A549 (cell line): Measurements from ENCODE around the gene ADNP2. TPM values are rescaled to one million over a fixed set of nuclear protein-coding genes. Genes with fewer than 3 reads are reported as not detected.

ENCODE experiments used
- ATAC-seq, 2 experiments: fragments of 200-7000 bp in 1 of 2; fragments of >200 bp in 1 of 2; cut with Nextera tagmentation in 1 of 2; cut with Tn5 transposase in 1 of 2; 3 replicates each; pipeline versions ENCODE4 v1.8.0 to v1.9.1; 2018 to 2020; ENCODE audit warnings: mild to moderate bottlenecking in 1 of 2, moderate library complexity in 1 of 2
- CTCF ChIA-PET: fragments of 300-600 bp; sonication (Branson Sonifier 250); formaldehyde crosslinking; extraction: SDS; loops from one replicate; lab custom pipeline; 2021; ENCODE audit warnings: antibody characterized with exemption, inconsistent platforms; lab: Yijun Ruan, JAX
- POLR2A ChIA-PET: fragments of 350-600 bp; formaldehyde crosslinking; extraction: SDS; loops from one replicate; lab custom pipeline; 2021; ENCODE audit warnings: antibody characterized with exemption, inconsistent platforms; lab: Yijun Ruan, JAX
- DNase-seq, 2 experiments: peaks; one replicate each; pipeline versions ENCODE4 v3.0.0 to v3.0.0-alpha.2; 2011 to 2016; ENCODE audit warnings: low read depth in 1 of 2, low spot score in 1 of 2
- FAIRE-seq: peaks from 2 replicates; lab custom pipeline; 2011; peaks lifted over from hg19 to GRCh38; lab: Jason Lieb, UNC
- H3K27ac ChIP-seq, 2 experiments: fragments of >200 bp; sonication (Bioruptor Twin); formaldehyde crosslinking; 3 replicates each; pipeline ENCODE4 v1.5.1; 2016 to 2017
- H3K4me1 ChIP-seq: fragments of >200 bp; sonication (Bioruptor Twin); formaldehyde crosslinking; 3 replicates; pipeline ENCODE4 v1.6.1; 2016
- H3K4me2 ChIP-seq: fragments of >200 bp; sonication (Bioruptor Twin); formaldehyde crosslinking; 3 replicates; pipeline ENCODE4 v1.6.1; 2016
- H3K4me3 ChIP-seq: fragments of >200 bp; sonication (Bioruptor Twin); formaldehyde crosslinking; 3 replicates; pipeline ENCODE4 v1.5.1; 2016
- H3K9me3 ChIP-seq: fragments of >200 bp; sonication (Bioruptor Twin); formaldehyde crosslinking; 3 replicates; pipeline ENCODE4 v1.6.1; 2016
- CBX8 ChIP-seq: fragments of 200-600 bp; sonication (generic); IDR thresholded peaks from 2 replicates; pipeline ENCODE4 v1.6.1; 2016
- CHD2 ChIP-seq: fragments of 150-350 bp; IDR thresholded peaks from 2 replicates; pipeline ENCODE4 v1.6.1; 2014; ENCODE audit warnings: low read length; ENCODE audit not compliant: partially characterized antibody
- EHMT2 ChIP-seq: fragments of 200-600 bp; sonication (generic); IDR thresholded peaks from 2 replicates; pipeline ENCODE4 v1.6.1; 2016; ENCODE audit warnings: antibody characterized with exemption, low read depth, mild to moderate bottlenecking, moderate library complexity
- ELK1 ChIP-seq: fragments of 150-350 bp; IDR thresholded peaks from 2 replicates; pipeline ENCODE4 v1.6.1; 2014; ENCODE audit warnings: low read depth, mild to moderate bottlenecking, low read length
- EP300 ChIP-seq, 2 experiments: fragments of >200 bp; sonication (Bioruptor Twin); formaldehyde crosslinking; IDR thresholded peaks; 2 replicates in 1 of 2; 3 replicates in 1 of 2; pipeline ENCODE4 v1.6.1; 2016 to 2017
- HEYL ChIP-seq: fragments of 250-450 bp; sonication (Bioruptor Pico); IDR thresholded peaks from 2 replicates; pipeline ENCODE4 v1.8.0; 2021; ENCODE audit warnings: mild to moderate bottlenecking, moderate library complexity
- HMGXB4 ChIP-seq: fragments of 250-450 bp; sonication (Bioruptor Pico); IDR thresholded peaks from 2 replicates; pipeline ENCODE4 v1.5.0; 2021; ENCODE audit warnings: mild to moderate bottlenecking, moderate library complexity, borderline replicate concordance
- HOXB13 ChIP-seq: fragments of 250-450 bp; sonication (Bioruptor Pico); IDR thresholded peaks from 2 replicates; pipeline ENCODE4 v1.5.0; 2020; ENCODE audit warnings: low read depth, mild to moderate bottlenecking, moderate library complexity
- HOXB5 ChIP-seq: fragments of 250-450 bp; sonication (Bioruptor Pico); IDR thresholded peaks from 2 replicates; pipeline ENCODE4 v1.5.0; 2020; ENCODE audit warnings: mild to moderate bottlenecking, moderate library complexity
- JUNB ChIP-seq: fragments of >200 bp; sonication (Bioruptor Twin); formaldehyde crosslinking; IDR thresholded peaks from 2 replicates; pipeline ENCODE4 v1.6.1; 2016
- MAFK ChIP-seq: fragments of 450-650 bp; IDR thresholded peaks from 2 replicates; pipeline ENCODE4 v1.6.1; 2014; ENCODE audit not compliant: partially characterized antibody
- MAZ ChIP-seq: fragments of 150-350 bp; IDR thresholded peaks from 2 replicates; pipeline ENCODE4 v1.6.1; 2014; ENCODE audit warnings: antibody characterized with exemption, low read depth, low read length, borderline replicate concordance
- MYC ChIP-seq: IDR thresholded peaks from 2 replicates; pipeline ENCODE4 v1.6.1; 2012; ENCODE audit warnings: mild to moderate bottlenecking, inconsistent platforms, low read length, improper control_type of control experiment, borderline replicate concordance
- NFE2L2 ChIP-seq: fragments of 150-350 bp; conservative IDR thresholded peaks from 2 replicates; pipeline ENCODE4 v1.6.1; 2014; ENCODE audit warnings: low read length
- NR3C1 ChIP-seq: fragments of >200 bp; sonication (Bioruptor Twin); formaldehyde crosslinking; IDR thresholded peaks from 3 replicates; pipeline ENCODE4 v1.6.1; 2017
- POLR2A ChIP-seq: IDR thresholded peaks from 2 replicates; pipeline ENCODE4 v1.6.1; 2012; ENCODE audit warnings: mild to moderate bottlenecking, low read length
- RAD21 ChIP-seq, 2 experiments: fragments of >200 bp in 1 of 2; sonication (Bioruptor Twin) in 1 of 2; formaldehyde crosslinking in 1 of 2; IDR thresholded peaks in 1 of 2; conservative IDR thresholded peaks in 1 of 2; 2 replicates in 1 of 2; 3 replicates in 1 of 2; pipeline ENCODE4 v1.6.1; 2012 to 2018; ENCODE audit warnings: inconsistent platforms in 1 of 2
- RCOR1 ChIP-seq: fragments of 150-350 bp; IDR thresholded peaks from 2 replicates; pipeline ENCODE4 v1.6.1; 2014; ENCODE audit warnings: antibody characterized with exemption, low read length, low read depth
- RNF2 ChIP-seq: fragments of 200-600 bp; sonication (generic); IDR thresholded peaks from 2 replicates; pipeline ENCODE4 v1.6.1; 2016; ENCODE audit warnings: low read depth, mild to moderate bottlenecking, antibody characterized with exemption, moderate library complexity, borderline replicate concordance
- SMC3 ChIP-seq: fragments of >200 bp; sonication (Bioruptor Twin); formaldehyde crosslinking; IDR thresholded peaks from 3 replicates; pipeline ENCODE4 v1.6.1; 2018; ENCODE audit warnings: inconsistent platforms
- SREBF2 ChIP-seq: fragments of 450-650 bp; IDR thresholded peaks from 2 replicates; pipeline ENCODE4 v1.6.1; 2014; ENCODE audit warnings: mild to moderate bottlenecking, moderate library complexity
- TFCP2L1 ChIP-seq: fragments of 250-450 bp; sonication (Bioruptor Pico); IDR thresholded peaks from 2 replicates; pipeline ENCODE4 v1.5.0; 2021; ENCODE audit warnings: mild to moderate bottlenecking
- TP53 ChIP-seq: fragments of 250-450 bp; sonication (Bioruptor Pico); IDR thresholded peaks from 2 replicates; pipeline ENCODE4 v1.5.0; 2021; ENCODE audit warnings: mild to moderate bottlenecking, moderate library complexity
- ZC3H11A ChIP-seq: fragments of 450-650 bp; IDR thresholded peaks from 2 replicates; pipeline ENCODE4 v1.6.1; 2014; ENCODE audit warnings: antibody characterized with exemption, mild to moderate bottlenecking
- ZFP36 ChIP-seq: fragments of 450-650 bp; IDR thresholded peaks from 2 replicates; pipeline ENCODE4 v1.6.1; 2014; ENCODE audit warnings: borderline replicate concordance; ENCODE audit not compliant: partially characterized antibody
- ZNF302 ChIP-seq: fragments of 250-450 bp; sonication (Bioruptor Pico); IDR thresholded peaks from 2 replicates; pipeline ENCODE4 v1.9.0; 2021; ENCODE audit warnings: inconsistent platforms, mild to moderate bottlenecking, moderate library complexity
- ZSCAN20 ChIP-seq: fragments of 250-450 bp; sonication (Bioruptor Pico); IDR thresholded peaks from 2 replicates; pipeline ENCODE4 v1.8.0; 2022; ENCODE audit warnings: mild to moderate bottlenecking, moderate library complexity
- WGBS: methylation state at CpG from one replicate; pipeline ENCODE4 v1.1.6; 2017; ENCODE audit errors: missing lambda C conversion rate; 5-methylcytosine and 5-hydroxymethylcytosine counted together
- polyA plus RNA-seq, 4 experiments: library from polyadenylated mRNA; depleted of rRNA in 3 of 4; stranded (reverse); fragments of >200 nt; fragmentation: RNase III in 1 of 4; extraction: RNeasy Plus Mini Kit Qiagen cat#74134 plus additional on column Dnase treatment in 1 of 4; gene quantifications; 2 replicates in 3 of 4; 3 replicates in 1 of 4; pipeline ENCODE4 v1.2.3, GENCODE V29; 2011 to 2017
- TF ChIP-seq, protein P1 (sequence below): IDR thresholded peaks from 2 replicates; pipeline ENCODE4 v1.6.1; 2012; ENCODE audit warnings: low read depth, borderline replicate concordance

The ADNP2 gene
- polyA plus RNA-seq, 2 of the 4 experiments (the other 2 are of a cell fraction) = 9.8 to 9.9 TPM

DNA sequence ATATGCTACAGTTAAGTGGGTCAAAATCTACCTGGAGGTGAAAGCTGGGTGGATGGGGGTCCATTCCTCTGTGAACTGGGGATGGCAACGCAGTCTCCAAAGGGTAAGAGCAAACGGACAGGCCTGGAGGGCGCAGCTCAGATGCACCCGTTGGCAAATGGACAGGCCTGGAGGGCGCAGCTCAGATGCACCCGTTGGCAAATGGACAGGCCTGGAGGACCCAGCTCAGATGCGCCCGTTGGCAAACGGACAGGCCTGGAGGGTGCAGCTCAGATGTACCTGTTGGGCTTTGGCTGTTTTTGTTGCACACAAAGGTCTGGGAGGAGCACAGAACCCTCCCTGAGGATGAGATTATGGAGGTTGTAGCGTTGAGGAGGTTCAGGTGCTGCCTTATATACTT lies 41.2 kb upstream of the ADNP2 start:
- ATAC-seq (no peak), DNase-seq (no peak), FAIRE-seq (no peak)
- CTCF ChIA-PET = no interaction called here
- Histone ChIP-seq H3K27ac (no peak overlapping the region), H3K9me3 (no peaks in the 10 kb centered on the region), H3K4me3 (no peak overlapping the region), H3K4me1 (no peaks in the 10 kb centered on the region), H3K4me2 (no peak overlapping the region)
- POLR2A ChIA-PET = no interaction called here
- TF ChIP-seq HEYL (CRISPR knock-in tag) = no peak
- no peak for TF ChIP-seq ELK1
- TF ChIP-seq, protein P1, sequence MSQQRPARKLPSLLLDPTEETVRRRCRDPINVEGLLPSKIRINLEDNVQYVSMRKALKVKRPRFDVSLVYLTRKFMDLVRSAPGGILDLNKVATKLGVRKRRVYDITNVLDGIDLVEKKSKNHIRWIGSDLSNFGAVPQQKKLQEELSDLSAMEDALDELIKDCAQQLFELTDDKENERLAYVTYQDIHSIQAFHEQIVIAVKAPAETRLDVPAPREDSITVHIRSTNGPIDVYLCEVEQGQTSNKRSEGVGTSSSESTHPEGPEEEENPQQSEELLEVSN = no peak
- TF ChIP-seq HOXB13 (CRISPR knock-in tag) = no peak
- TF ChIP-seq MAZ = no peak
- no peak for TF ChIP-seq POLR2A
- no peak for TF ChIP-seq MAFK
- TF ChIP-seq CBX8 = no peak
- no peak for TF ChIP-seq MYC
- TF ChIP-seq ZSCAN20 = no peak
- no peak for TF ChIP-seq NR3C1
- TF ChIP-seq EHMT2 = no peak
- TF ChIP-seq ZFP36 = no peak
- no peak for TF ChIP-seq RAD21 (conservative IDR thresholded peaks at IDR 0.05 in 1 of 2, IDR thresholded peaks at IDR 0.05 in 1 of 2)
- TF ChIP-seq NFE2L2 = no peak
- no peak for TF ChIP-seq HMGXB4 (CRISPR knock-in tag)
- TF ChIP-seq TP53 (CRISPR knock-in tag) = no peak
- WGBS = 78% methylated on average over 10 of the region's 10 CpGs

DNA sequence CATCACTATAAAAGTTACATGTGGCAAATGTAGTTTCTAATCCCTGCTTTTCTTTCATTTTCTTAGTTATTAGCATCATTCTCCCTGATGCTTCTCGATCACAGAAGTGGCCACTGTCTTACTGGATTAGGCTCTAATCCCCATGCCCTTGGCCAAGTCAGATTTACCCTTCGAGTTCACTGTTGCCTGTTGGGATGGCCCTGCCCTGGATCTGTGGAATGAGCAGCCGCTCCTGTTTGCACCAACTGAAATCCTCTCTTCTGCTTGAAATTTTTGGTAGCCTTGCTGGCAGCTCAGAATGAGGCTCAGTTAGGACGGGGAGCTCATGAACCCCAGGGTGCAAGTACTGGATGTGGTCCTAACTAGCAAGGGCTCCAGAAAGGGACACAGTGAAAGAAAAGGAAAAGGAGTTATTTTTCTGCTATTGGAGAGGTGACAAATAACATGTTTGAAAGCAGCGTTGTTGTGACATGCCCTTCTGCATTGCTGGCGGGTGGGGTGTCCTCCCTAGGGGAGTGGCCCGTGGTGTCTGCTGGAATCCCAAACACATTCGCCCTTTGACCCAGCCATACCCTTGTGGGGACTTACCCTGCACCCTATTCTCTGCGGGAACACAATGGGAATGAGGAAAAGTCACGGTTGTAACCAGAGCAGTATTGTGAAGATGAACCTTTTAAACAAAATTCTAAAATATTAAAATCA lies 40.3 kb upstream of the ADNP2 start:
- H3K9me3 ChIP-seq = no peaks in the 10 kb centered on the region
- H3K4me1 ChIP-seq = no peaks in the 10 kb centered on the region
- no peak for FAIRE-seq
- no peak for ATAC-seq
- no peak for TF ChIP-seq CHD2
- TF ChIP-seq ZNF302 (CRISPR knock-in tag) = no peak
- no peak for TF ChIP-seq RAD21 (conservative IDR thresholded peaks at IDR 0.05 in 1 of 2, IDR thresholded peaks at IDR 0.05 in 1 of 2)
- TF ChIP-seq, all 56 proteins: peak for 0
- CTCF ChIA-PET = no interaction called here
- Histone ChIP-seq H3K4me3 (no peak overlapping the region), H3K4me2 (no peak overlapping the region), H3K27ac (no peak overlapping the region)
- POLR2A ChIA-PET = no interaction called here
- DNase-seq = no peak
- WGBS = 57% methylated on average over 10 of the region's 10 CpGs

GRCh38 chr18:80070825-80071224 lies 38.2 kb upstream of the ADNP2 start:
- POLR2A ChIA-PET = no interaction called here
- Histone ChIP-seq H3K27ac (no peak overlapping the region), H3K9me3 (no peaks in the 10 kb centered on the region), H3K4me1 (no peaks in the 10 kb centered on the region), H3K4me2 (no peak overlapping the region), H3K4me3 (no peak overlapping the region)
- 73% methylated on average over 2 of the region's 4 CpGs for WGBS
- ATAC-seq = no peak
- CTCF ChIA-PET = no interaction called here
- DNase-seq = no peak
- TF ChIP-seq MAFK (no peak), NFE2L2 (no peak), TFCP2L1 (CRISPR knock-in tag) (no peak), HEYL (CRISPR knock-in tag) (no peak), HOXB5 (no peak), CHD2 (no peak), JUNB (no peak), EHMT2 (no peak), SMC3 (no peak), RCOR1 (no peak), CBX8 (no peak), SREBF2 (no peak), ZC3H11A (no peak), TP53 (CRISPR knock-in tag) (no peak), ZFP36 (no peak), RNF2 (no peak), EP300 (IDR thresholded peaks at IDR 0.05) (no peak)
- no peak for FAIRE-seq
